Astrocyte (in vitro differentiated cells and primary cell): ENCODE measurements around the gene PKD2. TPM values are rescaled to one million over a fixed set of nuclear protein-coding genes. Genes with fewer than 3 reads are reported as not detected.

Experiments
- DNase-seq: peaks from one replicate; pipeline ENCODE4 v3.0.0-alpha.2; 2010; ENCODE audit warnings: low read depth
- FAIRE-seq: peaks from 2 replicates; lab custom pipeline; 2011; peaks lifted over from hg19 to GRCh38; lab: Jason Lieb, UNC
- H2AFZ ChIP-seq: 2 replicates; pipeline ENCODE4 v1.6.0; 2012; ENCODE audit warnings: low read depth, low read length, inconsistent platforms
- H3K27ac ChIP-seq: 2 replicates; pipeline ENCODE4 v1.5.1; 2011; ENCODE audit warnings: low read depth, low read length, inconsistent platforms
- H3K27me3 ChIP-seq: 2 replicates; pipeline ENCODE4 v1.6.0; 2011; ENCODE audit warnings: low read length, inconsistent platforms; ENCODE audit not compliant: insufficient read depth
- H3K36me3 ChIP-seq: 2 replicates; pipeline ENCODE4 v1.5.1; 2011; ENCODE audit warnings: low read length, inconsistent platforms; ENCODE audit not compliant: insufficient read depth
- H3K4me1 ChIP-seq: 2 replicates; pipeline ENCODE4 v1.5.1; 2011; ENCODE audit warnings: low read length, inconsistent platforms; ENCODE audit not compliant: insufficient read depth
- H3K4me2 ChIP-seq: 2 replicates; pipeline ENCODE4 v1.6.0; 2012; ENCODE audit warnings: low read length, inconsistent platforms
- H3K4me3 ChIP-seq: 2 replicates; pipeline ENCODE4 v1.5.1; 2011; ENCODE audit warnings: low read depth, mild to moderate bottlenecking, low read length, inconsistent platforms; ENCODE audit not compliant: insufficient read depth
- H3K79me2 ChIP-seq: 2 replicates; pipeline ENCODE4 v1.6.0; 2012; ENCODE audit warnings: mild to moderate bottlenecking, low read length, inconsistent platforms; ENCODE audit not compliant: insufficient read depth
- H3K9ac ChIP-seq: 2 replicates; pipeline ENCODE4 v1.6.0; 2012; ENCODE audit warnings: mild to moderate bottlenecking, low read length, inconsistent platforms
- H3K9me3 ChIP-seq: 2 replicates; pipeline ENCODE4 v1.5.1; 2012; ENCODE audit warnings: low read depth, mild to moderate bottlenecking, low read length, inconsistent platforms; ENCODE audit not compliant: insufficient read depth
- H4K20me1 ChIP-seq: 2 replicates; pipeline ENCODE4 v1.6.0; 2012; ENCODE audit warnings: low read length, inconsistent platforms; ENCODE audit not compliant: insufficient read depth
- H3K27ac Mint-ChIP-seq: one replicate; pipeline ENCODE4 v1.8.0; 2021; ENCODE audit warnings: mild to moderate bottlenecking, mixed read lengths; ENCODE audit not compliant: unreplicated experiment
- H3K27me3 Mint-ChIP-seq: one replicate; pipeline ENCODE4 v1.8.0; 2021; ENCODE audit warnings: low read depth, mixed read lengths; ENCODE audit not compliant: unreplicated experiment
- H3K36me3 Mint-ChIP-seq: one replicate; pipeline ENCODE4 v1.8.0; 2021; ENCODE audit warnings: low read depth, mixed read lengths; ENCODE audit not compliant: unreplicated experiment
- H3K4me1 Mint-ChIP-seq: one replicate; pipeline ENCODE4 v1.8.0; 2021; ENCODE audit warnings: low read depth, mixed read lengths; ENCODE audit not compliant: unreplicated experiment
- H3K4me3 Mint-ChIP-seq: one replicate; pipeline ENCODE4 v1.8.0; 2021; ENCODE audit warnings: mild to moderate bottlenecking, moderate library complexity, mixed read lengths; ENCODE audit not compliant: unreplicated experiment
- H3K9me3 Mint-ChIP-seq: one replicate; pipeline ENCODE4 v1.8.0; 2021; ENCODE audit warnings: mild to moderate bottlenecking, mixed read lengths; ENCODE audit not compliant: unreplicated experiment
- EZH2 ChIP-seq: IDR thresholded peaks from 2 replicates; pipeline ENCODE4 v1.6.1; 2012; ENCODE audit warnings: mild to moderate bottlenecking, low read length, inconsistent platforms; ENCODE audit not compliant: insufficient read depth
- total RNA-seq: library from RNA; stranded (reverse); gene quantifications from 2 replicates; pipeline ENCODE4 v1.2.1, GENCODE V29; 2021
- TF ChIP-seq, protein P1 (sequence below): IDR thresholded peaks from 2 replicates; pipeline ENCODE4 v1.5.1; 2011; ENCODE audit warnings: low read depth, mild to moderate bottlenecking, inconsistent platforms, low read length, moderate library complexity; ENCODE audit not compliant: insufficient read depth

PKD2 gene
- total RNA-seq, 1 donor from 2014 or later = 19.7 TPM

DNA sequence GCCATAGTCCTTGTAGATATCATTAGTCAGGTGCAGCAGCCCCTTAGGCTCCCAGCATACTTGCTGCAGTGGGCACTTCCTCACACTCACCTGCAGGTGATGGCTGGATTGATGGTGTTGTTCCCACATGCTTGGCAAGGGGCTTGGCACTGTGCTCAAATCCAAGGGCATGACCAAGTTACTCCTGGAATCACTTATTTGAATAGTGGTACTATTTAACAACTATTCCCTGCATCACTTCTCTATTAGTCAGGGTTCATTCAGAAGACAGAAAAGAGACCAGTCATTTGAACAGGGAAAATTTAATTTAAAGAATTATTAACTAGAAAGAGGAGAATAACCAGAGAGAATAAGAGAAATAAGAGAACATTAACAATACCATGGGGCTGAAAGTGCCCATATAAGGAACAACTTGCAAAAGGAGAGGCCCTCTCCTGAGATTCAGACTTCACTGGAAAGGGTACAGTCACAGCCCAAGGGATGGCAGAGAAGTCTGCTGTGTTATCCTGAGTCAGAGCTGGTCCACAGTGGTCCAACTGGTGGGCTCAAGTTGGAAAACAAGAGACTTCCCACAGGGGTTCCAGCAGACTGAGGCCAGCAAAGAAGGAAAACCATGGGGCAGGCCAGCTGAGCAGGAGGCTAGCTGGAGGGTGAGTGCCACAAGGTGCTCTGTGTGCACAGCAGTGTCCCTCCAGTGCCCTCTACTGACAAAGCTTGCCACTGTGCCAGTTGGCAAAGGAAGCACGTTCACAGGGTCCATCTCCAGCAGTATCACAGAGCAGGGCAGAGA lies 22.1 kb upstream of the PKD2 start:
- Mint-ChIP-seq H3K27ac (no peak overlapping the region), H3K4me1 (peaks cover 5% of the 10 kb centered on the region), H3K27me3 (no peaks in the 10 kb centered on the region), H3K36me3 (peaks cover 4% of the 10 kb centered on the region), H3K4me3 (no peak overlapping the region), H3K9me3 (no peaks in the 10 kb centered on the region)
- Histone ChIP-seq H3K27ac (no peak overlapping the region), H2AFZ (no peak overlapping the region), H3K4me3 (no peak overlapping the region), H3K9me3 (no peaks in the 10 kb centered on the region), H3K27me3 (no peaks in the 10 kb centered on the region), H3K79me2 (no peaks in the 10 kb centered on the region), H3K9ac (no peak overlapping the region), H4K20me1 (no peaks in the 10 kb centered on the region), H3K36me3 (no peaks in the 10 kb centered on the region), H3K4me1 (no peaks in the 10 kb centered on the region), H3K4me2 (no peak overlapping the region)
- DNase-seq (peak; percentile 29), FAIRE-seq (no peak)
- TF ChIP-seq EZH2 = no peak
- TF ChIP-seq, protein P1, sequence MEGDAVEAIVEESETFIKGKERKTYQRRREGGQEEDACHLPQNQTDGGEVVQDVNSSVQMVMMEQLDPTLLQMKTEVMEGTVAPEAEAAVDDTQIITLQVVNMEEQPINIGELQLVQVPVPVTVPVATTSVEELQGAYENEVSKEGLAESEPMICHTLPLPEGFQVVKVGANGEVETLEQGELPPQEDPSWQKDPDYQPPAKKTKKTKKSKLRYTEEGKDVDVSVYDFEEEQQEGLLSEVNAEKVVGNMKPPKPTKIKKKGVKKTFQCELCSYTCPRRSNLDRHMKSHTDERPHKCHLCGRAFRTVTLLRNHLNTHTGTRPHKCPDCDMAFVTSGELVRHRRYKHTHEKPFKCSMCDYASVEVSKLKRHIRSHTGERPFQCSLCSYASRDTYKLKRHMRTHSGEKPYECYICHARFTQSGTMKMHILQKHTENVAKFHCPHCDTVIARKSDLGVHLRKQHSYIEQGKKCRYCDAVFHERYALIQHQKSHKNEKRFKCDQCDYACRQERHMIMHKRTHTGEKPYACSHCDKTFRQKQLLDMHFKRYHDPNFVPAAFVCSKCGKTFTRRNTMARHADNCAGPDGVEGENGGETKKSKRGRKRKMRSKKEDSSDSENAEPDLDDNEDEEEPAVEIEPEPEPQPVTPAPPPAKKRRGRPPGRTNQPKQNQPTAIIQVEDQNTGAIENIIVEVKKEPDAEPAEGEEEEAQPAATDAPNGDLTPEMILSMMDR = peak; percentile 46

DNA sequence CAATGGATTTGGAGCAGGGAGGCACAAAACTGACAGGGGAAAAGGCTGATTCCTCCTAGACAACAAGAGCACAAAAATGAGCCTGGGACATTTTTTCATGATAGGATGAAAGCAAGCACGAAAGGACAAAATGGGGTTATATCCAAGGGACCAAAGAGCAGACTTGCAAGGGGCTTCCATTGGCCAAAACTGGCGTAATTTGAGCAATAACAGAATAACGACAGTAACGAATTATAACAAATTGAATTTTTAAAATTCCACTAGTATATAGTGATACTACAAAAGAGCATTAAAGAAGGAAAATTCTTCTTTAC lies 21.6 kb upstream of the PKD2 start:
- H3K79me2 ChIP-seq = no peaks in the 10 kb centered on the region
- H3K36me3 ChIP-seq = no peaks in the 10 kb centered on the region
- H3K9me3 ChIP-seq = no peaks in the 10 kb centered on the region
- no peak overlapping the region for H3K9ac ChIP-seq
- Mint-ChIP-seq H3K9me3 (no peaks in the 10 kb centered on the region), H3K27me3 (no peaks in the 10 kb centered on the region), H3K4me1 (peaks cover 5% of the 10 kb centered on the region), H3K27ac (no peak overlapping the region), H3K36me3 (peaks cover 4% of the 10 kb centered on the region), H3K4me3 (no peak overlapping the region)
- no peak overlapping the region for H3K4me3 ChIP-seq
- no peak overlapping the region for H3K4me2 ChIP-seq
- FAIRE-seq = no peak
- H3K4me1 ChIP-seq = no peaks in the 10 kb centered on the region
- H3K27ac ChIP-seq = no peak overlapping the region
- no peak overlapping the region for H2AFZ ChIP-seq
- DNase-seq = no peak
- no peaks in the 10 kb centered on the region for H3K27me3 ChIP-seq
- no peaks in the 10 kb centered on the region for H4K20me1 ChIP-seq
- no peak for TF ChIP-seq EZH2
- TF ChIP-seq, protein P1 = no peak

DNA sequence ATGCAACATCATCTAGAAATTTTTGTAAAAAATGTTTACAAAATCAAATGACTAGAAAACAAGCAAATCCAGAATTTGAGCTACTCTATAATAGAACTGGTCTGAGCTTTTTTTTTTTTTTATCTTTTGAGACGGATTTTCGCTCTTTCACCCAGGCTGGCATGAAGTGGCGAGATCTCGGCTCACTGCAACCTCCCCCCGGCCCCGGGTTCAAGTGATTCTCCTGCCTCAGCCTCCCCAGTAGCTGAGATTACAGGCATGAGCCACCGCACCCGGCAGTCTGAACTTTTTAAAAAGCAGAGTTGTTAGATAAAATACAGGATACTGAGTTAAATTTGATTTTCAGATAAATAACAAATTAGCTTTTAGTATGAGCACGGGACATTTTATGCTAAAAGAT lies 20.9 kb upstream of the PKD2 start:
- H3K27me3 Mint-ChIP-seq = no peaks in the 10 kb centered on the region
- FAIRE-seq = no peak
- TF ChIP-seq, protein P1 = no peak
- TF ChIP-seq EZH2 = no peak
- no peaks in the 10 kb centered on the region for H3K9me3 Mint-ChIP-seq
- DNase-seq = no peak
- H3K27ac Mint-ChIP-seq = no peak overlapping the region
- no peaks in the 10 kb centered on the region for H3K27me3 ChIP-seq
- H3K79me2 ChIP-seq = no peaks in the 10 kb centered on the region
- H4K20me1 ChIP-seq = no peaks in the 10 kb centered on the region
- peaks cover 3% of the 10 kb centered on the region for H3K36me3 Mint-ChIP-seq
- H3K4me2 ChIP-seq = no peak overlapping the region
- H3K4me1 ChIP-seq = no peaks in the 10 kb centered on the region
- H3K36me3 ChIP-seq = no peaks in the 10 kb centered on the region
- H3K9me3 ChIP-seq = no peaks in the 10 kb centered on the region
- no peak overlapping the region for H3K4me3 Mint-ChIP-seq
- H3K4me1 Mint-ChIP-seq = peaks cover 5% of the 10 kb centered on the region
- H3K27ac ChIP-seq = no peak overlapping the region
- H3K9ac ChIP-seq = no peak overlapping the region
- no peak overlapping the region for H2AFZ ChIP-seq
- no peak overlapping the region for H3K4me3 ChIP-seq
